ENCODE results near the gene LOXHD1.
A peak's percentile ranks its signal among the peaks of the same experiment; 100 is the strongest.

The LOXHD1 gene

DNA sequence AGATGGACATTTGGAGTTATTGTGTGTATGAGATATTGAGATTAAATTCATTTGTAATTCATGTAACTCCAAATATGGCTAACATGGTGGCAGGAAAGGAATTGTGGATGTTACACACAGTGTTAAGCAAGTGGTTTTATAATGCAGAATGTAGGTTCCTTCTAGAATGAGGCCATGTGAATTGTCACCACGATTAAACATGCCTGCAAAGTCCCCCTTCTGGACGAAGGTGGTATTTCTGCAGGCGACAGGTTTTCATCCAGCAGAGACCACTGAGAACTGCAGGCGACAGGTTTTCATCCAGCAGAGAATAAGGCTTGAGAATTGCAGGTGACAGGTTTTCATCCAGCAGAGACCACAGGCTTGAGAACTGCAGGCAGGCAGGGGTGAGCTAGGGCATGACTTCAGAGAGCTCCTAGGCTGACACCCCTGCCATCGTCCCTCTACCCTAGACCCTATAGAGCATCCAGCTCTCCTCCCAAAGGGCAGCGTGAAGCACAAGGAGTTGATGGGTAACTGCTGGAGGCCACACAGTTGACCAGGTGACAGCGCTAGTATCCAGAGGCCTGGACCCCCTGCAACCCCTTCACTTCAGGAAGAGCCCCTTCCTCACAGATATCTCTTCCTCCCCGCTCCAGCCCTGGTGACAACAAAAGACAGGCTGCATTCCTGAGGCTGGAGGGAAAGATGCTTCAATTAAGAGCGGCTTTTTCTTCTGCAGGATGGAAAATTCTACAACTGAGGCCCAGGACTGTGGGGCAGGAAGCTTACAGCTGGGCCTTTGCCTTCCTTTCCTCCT lies 175.8 kb downstream of the LOXHD1 start:
- H3K4me2 ChIP-seq (ENCODE audit: low read length): no peak overlapping the region
- no peaks in the 10 kb centered on the region for H3K9me3 ChIP-seq (ENCODE audit: control insufficient read depth, low read length)
- H3K36me3 ChIP-seq (ENCODE audit: control insufficient read depth, insufficient read depth, low read length): no peaks in the 10 kb centered on the region
- no peak overlapping the region for H3K4me3 ChIP-seq (ENCODE audit: low read depth, low read length)
- no peaks in the 10 kb centered on the region for H3K27me3 ChIP-seq (ENCODE audit: control insufficient read depth, insufficient read depth, low read length)
- H2AFZ ChIP-seq: no peak overlapping the region
- peaks cover 10% of the 10 kb centered on the region for H3K4me1 ChIP-seq
- peak; percentile 93 for TF ChIP-seq CTCF (IDR thresholded peaks at IDR 0.05)
- H3K9ac ChIP-seq: no peak overlapping the region
- H3K27ac ChIP-seq: no peak overlapping the region
- no peaks in the 10 kb centered on the region for H3K79me2 ChIP-seq

GRCh38 chr18:46480226-46480625 lies 176.8 kb downstream of the LOXHD1 start:
- no peaks in the 10 kb centered on the region for H3K79me2 ChIP-seq
- H2AFZ ChIP-seq: no peak overlapping the region
- H3K4me3 ChIP-seq (ENCODE audit: low read depth, low read length): no peak overlapping the region
- no peaks in the 10 kb centered on the region for H3K27me3 ChIP-seq (ENCODE audit: control insufficient read depth, insufficient read depth, low read length)
- no peak overlapping the region for H3K4me2 ChIP-seq (ENCODE audit: low read length)
- no peak overlapping the region for H3K27ac ChIP-seq
- no peaks in the 10 kb centered on the region for H3K36me3 ChIP-seq (ENCODE audit: control insufficient read depth, insufficient read depth, low read length)
- H3K9me3 ChIP-seq (ENCODE audit: control insufficient read depth, low read length): no peaks in the 10 kb centered on the region
- TF ChIP-seq CTCF (IDR thresholded peaks at IDR 0.05): no peak
- H3K4me1 ChIP-seq: peaks cover 5% of the 10 kb centered on the region
- H3K9ac ChIP-seq: no peak overlapping the region

- H3K79me2 ChIP-seq: no peaks in the 10 kb centered on the region
- no peak overlapping the region for H3K9ac ChIP-seq
- H2AFZ ChIP-seq: no peak overlapping the region
- H3K9me3 ChIP-seq (ENCODE audit: control insufficient read depth, low read length): no peaks in the 10 kb centered on the region
- TF ChIP-seq CTCF (IDR thresholded peaks at IDR 0.05): no peak
- H3K4me2 ChIP-seq (ENCODE audit: low read length): no peak overlapping the region
- no peaks in the 10 kb centered on the region for H3K27me3 ChIP-seq (ENCODE audit: control insufficient read depth, insufficient read depth, low read length)
- H3K36me3 ChIP-seq (ENCODE audit: control insufficient read depth, insufficient read depth, low read length): no peaks in the 10 kb centered on the region
- H3K4me1 ChIP-seq: peaks cover 16% of the 10 kb centered on the region
- H3K27ac ChIP-seq: no peak overlapping the region
- no peak overlapping the region for H3K4me3 ChIP-seq (ENCODE audit: low read depth, low read length)
Measured at GRCh38 chr18:46478796-46479195, 178.2 kb downstream of the LOXHD1 start.

- no peak overlapping the region for H3K4me2 ChIP-seq (ENCODE audit: low read length)
- H3K79me2 ChIP-seq: no peaks in the 10 kb centered on the region
- peaks cover 29% of the 10 kb centered on the region for H3K4me1 ChIP-seq
- no peaks in the 10 kb centered on the region for H3K27me3 ChIP-seq (ENCODE audit: control insufficient read depth, insufficient read depth, low read length)
- H3K27ac ChIP-seq: no peak overlapping the region
- H3K36me3 ChIP-seq (ENCODE audit: control insufficient read depth, insufficient read depth, low read length): no peaks in the 10 kb centered on the region
- H3K4me3 ChIP-seq (ENCODE audit: low read depth, low read length): no peak overlapping the region
- H3K9ac ChIP-seq: no peak overlapping the region
- no peak for TF ChIP-seq CTCF (IDR thresholded peaks at IDR 0.05)
- no peaks in the 10 kb centered on the region for H3K9me3 ChIP-seq (ENCODE audit: control insufficient read depth, low read length)
- H2AFZ ChIP-seq: no peak overlapping the region
Measured at GRCh38 chr18:46477425-46478011, 179.5 kb downstream of the LOXHD1 start.

- no peak overlapping the region for H3K4me3 ChIP-seq (ENCODE audit: low read depth, low read length)
Measured at GRCh38 chr18:46475390-46475752, 181.6 kb downstream of the LOXHD1 start.

More at GRCh38 chr18:46475390-46475752, 181.6 kb downstream of the LOXHD1 start:
- Histone ChIP-seq H3K9me3 (ENCODE audit: control insufficient read depth, low read length) (no peaks in the 10 kb centered on the region), H3K4me1 (peaks cover 35% of the 10 kb centered on the region), H3K79me2 (no peaks in the 10 kb centered on the region), H3K27me3 (ENCODE audit: control insufficient read depth, insufficient read depth, low read length) (no peaks in the 10 kb centered on the region), H2AFZ (peak overlapping the region; percentile 72), H3K36me3 (ENCODE audit: control insufficient read depth, insufficient read depth, low read length) (no peaks in the 10 kb centered on the region), H3K9ac (no peak overlapping the region), H3K27ac (peak overlapping the region; percentile 85), H3K4me2 (ENCODE audit: low read length) (no peak overlapping the region)
- TF ChIP-seq CTCF (IDR thresholded peaks at IDR 0.05): no peak
